Measurements from ENCODE around the gene FCN2. TPM values are rescaled to one million over a fixed set of nuclear protein-coding genes. Genes with fewer than 3 reads are reported as not detected.

The FCN2 gene
- total RNA-seq, 4 donors from 2014 or later: 0.49 TPM; not detected in 3

GRCh38 chr9:134915046-134915985 lies 34.7 kb downstream of the FCN2 start:
- Histone ChIP-seq H3K36me3 (no peaks in the 10 kb centered on the region), H3K4me1 (no peaks in the 10 kb centered on the region), H3K9me3 (no peaks in the 10 kb centered on the region), H3K27me3 (no peaks in the 10 kb centered on the region), H3K4me3 (no peak overlapping the region), H3K27ac (no peak overlapping the region)
- DNase-seq: no peak
- intact Hi-C loops (cut with DNase I; ENCODE audit: low total_unique reads): no loop called here
- TF ChIP-seq POLR2A (IDR thresholded peaks at IDR 0.05): no peak
- no peak for TF ChIP-seq CTCF (IDR thresholded peaks at IDR 0.05)

- no peaks in the 10 kb centered on the region for H3K36me3 ChIP-seq
- H3K4me3 ChIP-seq: no peak overlapping the region
Observed at GRCh38 chr9:134916161-134916665, 35.6 kb downstream of the FCN2 start.

GRCh38 chr9:134917431-134918373 lies 37.1 kb downstream of the FCN2 start, which contains the start of gene FCN1:
FCN1 (minus strand) TSS chr9:134917912; CDS start chr9:134917871, 41 bp downstream.
- no peak for TF ChIP-seq CTCF (IDR thresholded peaks at IDR 0.05)
- TF ChIP-seq POLR2A (IDR thresholded peaks at IDR 0.05): no peak
- H3K36me3 ChIP-seq: no peaks in the 10 kb centered on the region
- intact Hi-C loops (cut with DNase I; ENCODE audit: low total_unique reads): no loop called here
- no peak within 1 kb of the TSS for H3K27ac ChIP-seq
- H3K4me1 ChIP-seq: no peaks in the 10 kb centered on the region
- H3K27me3 ChIP-seq: no peaks in the 10 kb centered on the region
- no peak within 1 kb of the TSS for H3K4me3 ChIP-seq
- DNase-seq: no peak
- no peaks in the 10 kb centered on the region for H3K9me3 ChIP-seq

More at GRCh38 chr9:134916161-134916665, 35.6 kb downstream of the FCN2 start:
- intact Hi-C loops (cut with DNase I; ENCODE audit: low total_unique reads): no loop called here
- TF ChIP-seq CTCF (IDR thresholded peaks at IDR 0.05): no peak
- no peak for TF ChIP-seq POLR2A (IDR thresholded peaks at IDR 0.05)
- H3K27me3 ChIP-seq: no peaks in the 10 kb centered on the region
- H3K9me3 ChIP-seq: no peaks in the 10 kb centered on the region
- no peaks in the 10 kb centered on the region for H3K4me1 ChIP-seq
- H3K27ac ChIP-seq: no peak overlapping the region
- no peak for DNase-seq

DNA sequence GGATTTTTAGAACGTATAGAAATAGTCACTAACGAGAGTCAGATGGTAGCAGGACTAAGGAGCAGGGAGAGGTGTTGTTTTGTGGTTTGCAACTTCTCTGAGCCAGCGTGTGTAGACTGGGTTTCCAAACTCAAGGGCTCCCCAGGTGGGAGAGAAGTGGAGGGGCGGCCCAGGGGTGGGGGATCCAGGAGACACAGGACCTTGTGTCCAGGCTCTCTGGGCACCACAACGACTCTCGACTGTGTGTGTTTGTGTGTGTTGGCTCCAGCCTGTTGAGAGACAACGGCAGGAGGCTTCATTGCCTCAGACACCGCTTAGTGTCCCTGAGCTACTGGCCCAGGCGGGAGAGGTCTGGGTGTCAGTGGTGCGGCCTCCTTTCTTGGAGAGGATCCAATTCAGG lies 38.0 kb downstream of the FCN2 start:
- no peak for TF ChIP-seq CTCF (IDR thresholded peaks at IDR 0.05)
- no peak for TF ChIP-seq POLR2A (IDR thresholded peaks at IDR 0.05)
- no peaks in the 10 kb centered on the region for H3K27me3 ChIP-seq
- no peak overlapping the region for H3K27ac ChIP-seq
- H3K4me3 ChIP-seq: no peak overlapping the region
- intact Hi-C loops (cut with DNase I; ENCODE audit: low total_unique reads): no loop called here
- no peak for DNase-seq
- H3K9me3 ChIP-seq: no peaks in the 10 kb centered on the region
- no peaks in the 10 kb centered on the region for H3K36me3 ChIP-seq
- H3K4me1 ChIP-seq: no peaks in the 10 kb centered on the region
